Suprapubic skin (tissue), 4 donors: ENCODE measurements around the gene ANXA7. TPM values are rescaled to one million over a fixed set of nuclear protein-coding genes. Genes with fewer than 3 reads are reported as not detected.

Source experiments
- DNase-seq, 2 donors: peaks; one replicate each; pipeline ENCODE4 v3.0.0-alpha.2; 2019; ENCODE audit warnings: low spot score in 2 of 2
- H3K27ac ChIP-seq: fragments of 200-600 bp; sonication (generic); one replicate; pipeline ENCODE4 v1.5.1; 2019
- H3K27me3 ChIP-seq: fragments of 200-600 bp; sonication (generic); one replicate; pipeline ENCODE4 v1.5.1; 2019
- H3K36me3 ChIP-seq: fragments of 200-600 bp; sonication (generic); one replicate; pipeline ENCODE4 v1.5.1; 2019
- H3K4me1 ChIP-seq: fragments of 200-600 bp; sonication (generic); one replicate; pipeline ENCODE4 v1.5.1; 2019
- H3K4me3 ChIP-seq: fragments of 200-600 bp; sonication (generic); one replicate; pipeline ENCODE4 v1.5.1; 2019; ENCODE audit warnings: mild to moderate bottlenecking
- H3K9me3 ChIP-seq: fragments of 200-600 bp; sonication (generic); one replicate; pipeline ENCODE4 v1.5.1; 2019
- CTCF ChIP-seq, 2 donors: fragments of 200-600 bp in 1 of 2; fragments of 450-650 bp in 1 of 2; sonication (generic) in 1 of 2; IDR thresholded peaks; one replicate each; pipeline ENCODE4 v1.5.1; 2016 to 2019; ENCODE audit warnings: antibody characterized with exemption in 2 of 2, mild to moderate bottlenecking in 1 of 2, moderate library complexity in 1 of 2
- EP300 ChIP-seq: sonication (generic); formaldehyde crosslinking; IDR thresholded peaks from one replicate; pipeline ENCODE4 v1.6.1; 2017; ENCODE audit warnings: antibody characterized with exemption
- POLR2A ChIP-seq, 2 donors: fragments of 450-650 bp; IDR thresholded peaks; one replicate each; pipeline ENCODE4 v1.6.1; 2017; ENCODE audit warnings: antibody characterized with exemption in 2 of 2, mild to moderate bottlenecking in 2 of 2, moderate library complexity in 2 of 2
- POLR2AphosphoS5 ChIP-seq, 3 donors: sonication (generic); formaldehyde crosslinking; IDR thresholded peaks; one replicate each; pipeline ENCODE4 v1.6.1; 2017; ENCODE audit warnings: antibody characterized with exemption in 3 of 3
- WGBS: methylation state at CpG from one replicate; pipeline ENCODE4 v1.1.5; 2018; 5-methylcytosine and 5-hydroxymethylcytosine counted together
- total RNA-seq, 4 donors: library from RNA; depleted of rRNA; stranded (reverse); fragments of >200 nt; gene quantifications; one replicate each; pipeline ENCODE4 v1.1.0, GENCODE V29; 2016

Gene ANXA7
- total RNA-seq, 4 donors from 2014 or later: 93.5 to 153 (median 100) TPM

- no peak for DNase-seq
- Histone ChIP-seq H3K4me1 (peaks cover 18% of the 10 kb centered on the region), H3K36me3 (no peaks in the 10 kb centered on the region), H3K9me3 (no peaks in the 10 kb centered on the region), H3K27me3 (no peaks in the 10 kb centered on the region), H3K4me3 (no peak overlapping the region), H3K27ac (no peak overlapping the region)
- TF ChIP-seq POLR2A (IDR thresholded peaks at IDR 0.05): no peak
- no peak for TF ChIP-seq CTCF (IDR thresholded peaks at IDR 0.05)
- TF ChIP-seq EP300: no peak
- no peak for TF ChIP-seq POLR2AphosphoS5 (IDR thresholded peaks at IDR 0.05)
- 84% methylated on average over 1 of the region's 1 CpG for WGBS
Observed at GRCh38 chr10:73407495-73407894, 6.4 kb downstream of the ANXA7 start.

GRCh38 chr10:73406846-73407245, 7.0 kb downstream of the ANXA7 start:
- peaks cover 11% of the 10 kb centered on the region for H3K4me1 ChIP-seq
- TF ChIP-seq EP300 (no peak), POLR2A (IDR thresholded peaks at IDR 0.05) (no peak), CTCF (IDR thresholded peaks at IDR 0.05) (no peak), POLR2AphosphoS5 (IDR thresholded peaks at IDR 0.05) (no peak)
- DNase-seq: no peak
- H3K27ac ChIP-seq: no peak overlapping the region
- H3K9me3 ChIP-seq: no peaks in the 10 kb centered on the region
- WGBS: 91% methylated on average over 5 of the region's 5 CpGs
- H3K27me3 ChIP-seq: no peaks in the 10 kb centered on the region
- no peaks in the 10 kb centered on the region for H3K36me3 ChIP-seq
- no peak overlapping the region for H3K4me3 ChIP-seq

- Histone ChIP-seq H3K4me1 (peaks cover 7% of the 10 kb centered on the region), H3K27ac (no peak overlapping the region), H3K4me3 (no peak overlapping the region), H3K9me3 (no peaks in the 10 kb centered on the region), H3K36me3 (no peaks in the 10 kb centered on the region), H3K27me3 (no peaks in the 10 kb centered on the region)
- TF ChIP-seq CTCF (IDR thresholded peaks at IDR 0.05) (no peak), EP300 (no peak), POLR2A (IDR thresholded peaks at IDR 0.05) (no peak), POLR2AphosphoS5 (IDR thresholded peaks at IDR 0.05) (no peak)
- no peak for DNase-seq
- 91% methylated on average over 3 of the region's 3 CpGs for WGBS
Observed at GRCh38 chr10:73405556-73405955, 8.3 kb downstream of the ANXA7 start.

GRCh38 chr10:73404690-73405089, 9.2 kb downstream of the ANXA7 start:
- H3K4me1 ChIP-seq: peaks cover 7% of the 10 kb centered on the region
- 92% methylated on average over 9 of the region's 9 CpGs for WGBS
- H3K27me3 ChIP-seq: no peaks in the 10 kb centered on the region
- no peak for DNase-seq
- no peak overlapping the region for H3K4me3 ChIP-seq
- peaks cover 3% of the 10 kb centered on the region for H3K36me3 ChIP-seq
- no peak overlapping the region for H3K27ac ChIP-seq
- no peak for TF ChIP-seq POLR2A (IDR thresholded peaks at IDR 0.05)
- no peak for TF ChIP-seq POLR2AphosphoS5 (IDR thresholded peaks at IDR 0.05)
- TF ChIP-seq EP300: no peak
- no peak for TF ChIP-seq CTCF (IDR thresholded peaks at IDR 0.05)
- H3K9me3 ChIP-seq: no peaks in the 10 kb centered on the region

GRCh38 chr10:73401636-73402035, 12.2 kb downstream of the ANXA7 start:
- no peaks in the 10 kb centered on the region for H3K9me3 ChIP-seq
- H3K4me3 ChIP-seq: no peak overlapping the region
- H3K27ac ChIP-seq: no peak overlapping the region
- 100% methylated on average over 6 of the region's 6 CpGs for whole genome bisulfite sequencing
- peaks cover 6% of the 10 kb centered on the region for H3K4me1 ChIP-seq
- no peak for TF ChIP-seq EP300
- TF ChIP-seq POLR2AphosphoS5 (IDR thresholded peaks at IDR 0.05): no peak
- no peak for TF ChIP-seq CTCF (IDR thresholded peaks at IDR 0.05)
- no peak for TF ChIP-seq POLR2A (IDR thresholded peaks at IDR 0.05)
- DNase-seq: no peak
- no peaks in the 10 kb centered on the region for H3K27me3 ChIP-seq
- H3K36me3 ChIP-seq: peaks cover 27% of the 10 kb centered on the region
